K562 (cell line): ENCODE results near the gene YTHDF1. TPM values are rescaled to one million over a fixed set of nuclear protein-coding genes. Genes with fewer than 3 reads are reported as not detected.

Experiments
- ATAC-seq: fragments of 200-7000 bp; cut with Tn5 transposase; 3 replicates; pipeline ENCODE4 v1.9.1; 2020; ENCODE audit warnings: moderate library complexity
- BruUV-seq: library from RNA; stranded (reverse); fragments of 400-500 nt; replicated peaks from 2 replicates; lab custom pipeline; 2021; lab: Mats Ljungman, UMichigan
- CTCF ChIA-PET: fragments of 300-600 bp; formaldehyde crosslinking; extraction: SDS; loops from one replicate; lab custom pipeline; 2021; ENCODE audit warnings: low intra/inter-chr PET ratio; lab: Yijun Ruan, JAX
- POLR2A ChIA-PET: fragments of 300-600, 350-650 bp; sonication (Branson Sonifier 250); formaldehyde crosslinking; extraction: SDS; loops from one replicate; lab custom pipeline; 2021; ENCODE audit warnings: antibody characterized with exemption, inconsistent platforms; lab: Yijun Ruan, JAX
- DNase-seq, 4 experiments: peaks; one replicate each; pipeline versions ENCODE4 v3.0.0 to v3.0.0-alpha.2; 2011 to 2018; ENCODE audit warnings: low spot score in 3 of 4, mixed read lengths in 3 of 4; ENCODE audit errors: extremely low read depth in 1 of 4
- FAIRE-seq: peaks from 2 replicates; lab custom pipeline; 2011; peaks lifted over from hg19 to GRCh38; lab: Jason Lieb, UNC
- H2AFZ ChIP-seq: 2 replicates; pipeline ENCODE4 v1.6.0; 2011; ENCODE audit warnings: low read depth, low read length, control low read depth, inconsistent platforms
- H3K27ac ChIP-seq: fragments of 200-600 bp; 3 replicates; pipeline ENCODE4 v1.8.0; 2011; ENCODE audit warnings: low read depth, mild to moderate bottlenecking, control low read depth, inconsistent platforms, low read length, moderate library complexity, mixed read lengths; ENCODE audit errors: extremely low read depth
- H3K27me3 ChIP-seq, 2 experiments: fragments of 300-600 bp in 1 of 2; 2 replicates in 1 of 2; 3 replicates in 1 of 2; pipeline versions ENCODE4 v1.6.0 to v1.8.0; 2011; ENCODE audit warnings: inconsistent platforms in 2 of 2, low read length in 2 of 2, mild to moderate bottlenecking in 1 of 2, mixed read lengths in 1 of 2, moderate library complexity in 1 of 2; ENCODE audit not compliant: control insufficient read depth in 2 of 2, insufficient read depth in 2 of 2
- H3K36me3 ChIP-seq: fragments of 300-600 bp; 3 replicates; pipeline ENCODE4 v1.8.0; 2011; ENCODE audit warnings: mild to moderate bottlenecking, low read length, inconsistent platforms; ENCODE audit not compliant: control insufficient read depth, insufficient read depth
- H3K4me1 ChIP-seq, 2 experiments: fragments of 200-600 bp in 1 of 2; replicated peaks in 1 of 2; 2 replicates in 1 of 2; 3 replicates in 1 of 2; pipeline versions ENCODE4 v1.5.1 to v1.8.0; 2011; ENCODE audit warnings: inconsistent platforms in 2 of 2, low read length in 2 of 2, mild to moderate bottlenecking in 1 of 2, mixed read lengths in 1 of 2, moderate library complexity in 1 of 2; ENCODE audit not compliant: control insufficient read depth in 2 of 2, insufficient read depth in 2 of 2
- H3K4me2 ChIP-seq: 2 replicates; pipeline ENCODE4 v1.6.1; 2011; ENCODE audit warnings: low read length, control low read depth, inconsistent platforms, mixed read lengths; ENCODE audit not compliant: insufficient read depth
- H3K4me3 ChIP-seq: fragments of 200-600 bp; sonication (generic), shearing (Covaris generic); 2 replicates; pipeline ENCODE4 v1.5.1; 2016; ENCODE audit warnings: control low read depth, inconsistent platforms
- H3K79me2 ChIP-seq: fragments of 200-600 bp; 3 replicates; pipeline ENCODE4 v1.8.0; 2011; ENCODE audit warnings: low read length, inconsistent platforms; ENCODE audit not compliant: control insufficient read depth, insufficient read depth
- H3K9ac ChIP-seq, 2 experiments: 2 replicates each; pipeline versions ENCODE4 v1.6.0 to v1.6.1; 2011; ENCODE audit warnings: low read depth in 2 of 2, low read length in 2 of 2, control low read depth in 1 of 2, inconsistent platforms in 1 of 2, mild to moderate bottlenecking in 1 of 2, mixed read lengths in 1 of 2; ENCODE audit not compliant: insufficient read depth in 1 of 2
- H3K9me1 ChIP-seq: one replicate; pipeline ENCODE4 v1.6.0; 2011; ENCODE audit warnings: inconsistent platforms, mild to moderate bottlenecking, low read length, moderate library complexity; ENCODE audit not compliant: control insufficient read depth, insufficient read depth
- H3K9me3 ChIP-seq: replicated peaks from 2 replicates; pipeline ENCODE4 v1.5.1; 2011; ENCODE audit warnings: low read depth, low read length, inconsistent platforms; ENCODE audit not compliant: control insufficient read depth, insufficient read depth
- H4K20me1 ChIP-seq: replicated peaks from 2 replicates; pipeline ENCODE4 v1.6.1; 2011; ENCODE audit warnings: low read length, inconsistent platforms, mixed read lengths; ENCODE audit not compliant: control insufficient read depth, insufficient read depth
- AFF1 ChIP-seq, 2 experiments: fragments of 450-650 bp; IDR thresholded peaks; 2 replicates each; pipeline ENCODE4 v1.6.1; 2018; ENCODE audit warnings: mild to moderate bottlenecking in 2 of 2, low read depth in 1 of 2; ENCODE audit not compliant: partially characterized antibody in 2 of 2
- CBX3 ChIP-seq, 2 experiments: IDR thresholded peaks; 1 replicate in 1 of 2; 2 replicates in 1 of 2; pipeline ENCODE4 v1.6.1; 2012; ENCODE audit warnings: inconsistent platforms in 2 of 2, low read length in 2 of 2, borderline replicate concordance in 1 of 2, control low read depth in 1 of 2
- GABPB2 ChIP-seq: fragments of 250-450 bp; sonication (Bioruptor Pico); conservative IDR thresholded peaks from 2 replicates; pipeline ENCODE4 v1.5.1; 2021; ENCODE audit warnings: mild to moderate bottlenecking
- KLF6 ChIP-seq: fragments of 250-450 bp; sonication (Bioruptor Pico); IDR thresholded peaks from 2 replicates; pipeline ENCODE4 v1.4.0; 2020; ENCODE audit warnings: mild to moderate bottlenecking, moderate library complexity, borderline replicate concordance
- MBD2 ChIP-seq: sonication (generic); IDR thresholded peaks from 2 replicates; pipeline ENCODE4 v1.6.1; 2016; ENCODE audit warnings: low read depth, borderline replicate concordance
- NR2C1 ChIP-seq, 2 experiments: fragments of 450-650 bp; IDR thresholded peaks; 2 replicates each; pipeline ENCODE4 v1.6.1; 2017; ENCODE audit warnings: mild to moderate bottlenecking in 2 of 2, antibody characterized with exemption in 1 of 2, inconsistent platforms in 1 of 2, missing compliant biosample characterization in 1 of 2, missing genetic modification characterization in 1 of 2
- PHTF2 ChIP-seq: fragments of 250-450 bp; sonication (Bioruptor Pico); IDR thresholded peaks from 2 replicates; pipeline ENCODE4 v1.5.0; 2021; ENCODE audit warnings: mild to moderate bottlenecking
- XRCC3 ChIP-seq: fragments of 450-650 bp; IDR thresholded peaks from 2 replicates; pipeline ENCODE4 v1.6.1; 2017; ENCODE audit warnings: mild to moderate bottlenecking, moderate library complexity
- ZBTB11 ChIP-seq, 3 experiments: fragments of 200-800 bp in 1 of 3; fragments of 250-450 bp in 1 of 3; fragments of 450-650 bp in 1 of 3; sonication (Bioruptor Pico) in 1 of 3; sonication (Bioruptor generic) in 1 of 3; formaldehyde crosslinking in 1 of 3; IDR thresholded peaks; 2 replicates each; pipeline versions ENCODE4 v1.6.1 to v1.8.0; 2016 to 2022; ENCODE audit warnings: mild to moderate bottlenecking in 2 of 3, missing genetic modification characterization in 2 of 3, missing compliant biosample characterization in 1 of 3, moderate library complexity in 1 of 3
- ZFP36 ChIP-seq: fragments of 150-350 bp; IDR thresholded peaks from 2 replicates; pipeline ENCODE4 v1.6.1; 2018; ENCODE audit warnings: low read length, low read depth; ENCODE audit not compliant: partially characterized antibody
- ZNF280A ChIP-seq: fragments of 450-650 bp; IDR thresholded peaks from 2 replicates; pipeline ENCODE4 v1.6.1; 2018; ENCODE audit warnings: mild to moderate bottlenecking, low read depth; ENCODE audit not compliant: partially characterized antibody
- ZNF316 ChIP-seq: fragments of 450-650 bp; IDR thresholded peaks from 2 replicates; pipeline ENCODE4 v1.6.1; 2016
- WGBS: fragments of 100-300 bp; shearing (Covaris generic); methylation state at CpG from one replicate; pipeline ENCODE4 v1.1.6; 2016; ENCODE audit warnings: low coverage, mixed read lengths; ENCODE audit not compliant: insufficient coverage; ENCODE audit errors: missing lambda C conversion rate; 5-methylcytosine and 5-hydroxymethylcytosine counted together
- in situ Hi-C: fragments of 300-500 bp; cut with MboI; formaldehyde crosslinking; loops from 4 replicates; pipeline ENCODE4 v1.15.0; 2018; ENCODE audit warnings: inconsistent platforms, mixed read lengths
- intact Hi-C: fragments of 100-400 bp; cut with micrococcal nuclease; formaldehyde crosslinking; loops from 2 replicates; pipeline ENCODE4 v1.14.2; 2022
- polyA plus RNA-seq, 8 experiments: library from polyadenylated mRNA; depleted of rRNA in 4 of 8; stranded (reverse) in 5 of 8; unstranded in 3 of 8; fragments of >200 nt; fragmentation: Nextera tagmentation in 2 of 8; fragmentation: Illumina TruSeq in 1 of 8; extraction: Ambion mirVana in 2 of 8; extraction: Trizol in 1 of 8; gene quantifications; 2 replicates each; pipeline versions ENCODE4 v1.2.1 to v1.2.3, GENCODE V29; 2011 to 2014; ENCODE audit warnings: inconsistent platforms in 1 of 8, missing spikeins in 1 of 8
- total RNA-seq, 7 experiments: library from RNA; depleted of rRNA in 6 of 7; stranded (reverse); fragments of >200 nt in 6 of 7; fragmentation: Illumina TruSeq in 2 of 7; extraction: Trizol in 2 of 7; gene quantifications; 2 replicates each; pipeline versions ENCODE4 v1.2.1 to v1.2.3, GENCODE V29; 2011 to 2021; ENCODE audit warnings: low replicate concordance in 1 of 7

Gene YTHDF1
- total and polyA plus RNA-seq, 9 of the 15 experiments (the other 6 are each of a cell fraction or from before 2014, with no cell fraction given): 10.1 to 42.4 (median 27.8) TPM

- FAIRE-seq (no peak), DNase-seq (no peak), ATAC-seq (no peak)
- Histone ChIP-seq H3K27me3 (peaks cover 13 to 34% of the 10 kb centered on the region in 2 experiments; a peak in 3 of 5 replicates), H3K36me3 (no peaks in the 10 kb centered on the region), H3K4me3 (no peak overlapping the region), H3K4me1 (peaks cover 0 to 10% of the 10 kb centered on the region in 2 experiments; a peak in 2 of 5 replicates), H3K9me1 (no peaks in the 10 kb centered on the region), H3K9me3 (peaks cover 7% of the 10 kb centered on the region), H3K4me2 (no peak overlapping the region), H3K9ac (no peak overlapping the region), H4K20me1 (peaks cover 5% of the 10 kb centered on the region; the same call in 1 of the 2 replicates), H3K79me2 (no peaks in the 10 kb centered on the region), H3K27ac (no peak overlapping the region), H2AFZ (no peak overlapping the region)
- intact Hi-C loops: no loop called here
- WGBS: 0% methylated on average over 2 of the region's 2 CpGs
- ChIA-PET POLR2A (no interaction called here), CTCF (no interaction called here)
- no TSS peak for BruUV-seq
- in situ Hi-C loops: no loop called here
- TF ChIP-seq XRCC3: peak; percentile 68; the same call in 1 of the 2 replicates
- TF ChIP-seq CBX3 (IDR thresholded peaks at IDR 0.05; ENCODE audit: borderline replicate concordance in 1 of 2, low read length in 2 of 2): peak in 1 of 2 experiments; percentile 99; a peak in 2 of 3 replicates
- no peak for TF ChIP-seq GABPB2
- no peak for TF ChIP-seq NR2C1 (IDR thresholded peaks at IDR 0.05)
- TF ChIP-seq NR2C1 (tag; IDR thresholded peaks at IDR 0.05): no peak
- no peak for TF ChIP-seq KLF6 (CRISPR knock-in tag)
- TF ChIP-seq PHTF2: no peak
- TF ChIP-seq MBD2: no peak
- no peak for TF ChIP-seq AFF1 (IDR thresholded peaks at IDR 0.05; ENCODE audit: low read depth in 1 of 2, partially characterized antibody in 2 of 2)
- peak; percentile 82 for TF ChIP-seq ZNF280A
- no peak for TF ChIP-seq ZBTB11 (CRISPR knock-in tag; IDR thresholded peaks at IDR 0.05)
- peak; percentile 90 for TF ChIP-seq ZFP36
- TF ChIP-seq ZNF316: 0 out of 2 replicates have a peak, but pooled peaks have one; percentile 32
Measured at GRCh38 chr20:63147532-63147931, 68.4 kb downstream of the YTHDF1 start.
